ENCODE measurements around the gene OVAAL.

OVAAL gene

GRCh38 chr1:180595966-180596365 is 37.2 kb downstream of the OVAAL start:
- no peaks in the 10 kb centered on the region for H3K9me3 ChIP-seq
- H3K4me1 ChIP-seq (ENCODE audit: control insufficient read depth in 1 of 2, insufficient read depth in 1 of 2, low read depth in 1 of 2, low read length in 1 of 2): no peaks in the 10 kb centered on the region
- no peak overlapping the region for H3K27ac ChIP-seq
- no peak overlapping the region for H3K4me3 ChIP-seq (ENCODE audit: low read depth in 1 of 2, low read length in 1 of 2)
- no peak for TF ChIP-seq CTCF (IDR thresholded peaks at IDR 0.05)
- H3K36me3 ChIP-seq: no peaks in the 10 kb centered on the region
- H3K27me3 ChIP-seq: no peaks in the 10 kb centered on the region

- Histone ChIP-seq H3K4me3 (ENCODE audit: low read depth in 1 of 2, low read length in 1 of 2) (no peak overlapping the region), H3K36me3 (no peaks in the 10 kb centered on the region), H3K27ac (no peak overlapping the region), H3K9me3 (no peaks in the 10 kb centered on the region), H3K4me1 (ENCODE audit: control insufficient read depth in 1 of 2, insufficient read depth in 1 of 2, low read depth in 1 of 2, low read length in 1 of 2) (no peaks in the 10 kb centered on the region), H3K27me3 (no peaks in the 10 kb centered on the region)
- no peak for TF ChIP-seq CTCF (IDR thresholded peaks at IDR 0.05)
Measured at GRCh38 chr1:180597520-180597919, 38.8 kb downstream of the OVAAL start.

GRCh38 chr1:180598333-180598974 is 39.7 kb downstream of the OVAAL start:
- no peaks in the 10 kb centered on the region for H3K27me3 ChIP-seq
- no peak for TF ChIP-seq CTCF (IDR thresholded peaks at IDR 0.05)
- no peaks in the 10 kb centered on the region for H3K4me1 ChIP-seq (ENCODE audit: control insufficient read depth in 1 of 2, insufficient read depth in 1 of 2, low read depth in 1 of 2, low read length in 1 of 2)
- no peaks in the 10 kb centered on the region for H3K9me3 ChIP-seq
- no peak overlapping the region for H3K4me3 ChIP-seq (ENCODE audit: low read depth in 1 of 2, low read length in 1 of 2)
- H3K36me3 ChIP-seq: no peaks in the 10 kb centered on the region
- H3K27ac ChIP-seq: no peak overlapping the region

- H3K36me3 ChIP-seq: no peaks in the 10 kb centered on the region
- no peaks in the 10 kb centered on the region for H3K4me1 ChIP-seq (ENCODE audit: control insufficient read depth in 1 of 2, insufficient read depth in 1 of 2, low read depth in 1 of 2, low read length in 1 of 2)
- no peak overlapping the region for H3K27ac ChIP-seq
- no peaks in the 10 kb centered on the region for H3K9me3 ChIP-seq
- no peak for TF ChIP-seq CTCF (IDR thresholded peaks at IDR 0.05)
- no peaks in the 10 kb centered on the region for H3K27me3 ChIP-seq
- H3K4me3 ChIP-seq (ENCODE audit: low read depth in 1 of 2, low read length in 1 of 2): no peak overlapping the region
Measured at GRCh38 chr1:180600343-180600742, 41.6 kb downstream of the OVAAL start.

GRCh38 chr1:180601512-180601911 is 42.7 kb downstream of the OVAAL start:
- H3K36me3 ChIP-seq: no peaks in the 10 kb centered on the region
- no peaks in the 10 kb centered on the region for H3K4me1 ChIP-seq (ENCODE audit: control insufficient read depth in 1 of 2, insufficient read depth in 1 of 2, low read depth in 1 of 2, low read length in 1 of 2)
- H3K27ac ChIP-seq: no peak overlapping the region
- TF ChIP-seq CTCF (IDR thresholded peaks at IDR 0.05): no peak
- no peak overlapping the region for H3K4me3 ChIP-seq (ENCODE audit: low read depth in 1 of 2, low read length in 1 of 2)
- H3K27me3 ChIP-seq: no peaks in the 10 kb centered on the region
- no peaks in the 10 kb centered on the region for H3K9me3 ChIP-seq
